GM18909 (cell line): ENCODE data around the gene SIK2.
A peak's percentile ranks its signal among the peaks of the same experiment; 100 is the strongest.

Source experiments
- ATAC-seq: cut with Tn5 transposase; IDR thresholded peaks from one replicate; pipeline ENCODE4 v1.9.1; 2021; ENCODE audit warnings: mild to moderate bottlenecking; ENCODE audit not compliant: unreplicated experiment, poor library complexity

SIK2 gene

DNA sequence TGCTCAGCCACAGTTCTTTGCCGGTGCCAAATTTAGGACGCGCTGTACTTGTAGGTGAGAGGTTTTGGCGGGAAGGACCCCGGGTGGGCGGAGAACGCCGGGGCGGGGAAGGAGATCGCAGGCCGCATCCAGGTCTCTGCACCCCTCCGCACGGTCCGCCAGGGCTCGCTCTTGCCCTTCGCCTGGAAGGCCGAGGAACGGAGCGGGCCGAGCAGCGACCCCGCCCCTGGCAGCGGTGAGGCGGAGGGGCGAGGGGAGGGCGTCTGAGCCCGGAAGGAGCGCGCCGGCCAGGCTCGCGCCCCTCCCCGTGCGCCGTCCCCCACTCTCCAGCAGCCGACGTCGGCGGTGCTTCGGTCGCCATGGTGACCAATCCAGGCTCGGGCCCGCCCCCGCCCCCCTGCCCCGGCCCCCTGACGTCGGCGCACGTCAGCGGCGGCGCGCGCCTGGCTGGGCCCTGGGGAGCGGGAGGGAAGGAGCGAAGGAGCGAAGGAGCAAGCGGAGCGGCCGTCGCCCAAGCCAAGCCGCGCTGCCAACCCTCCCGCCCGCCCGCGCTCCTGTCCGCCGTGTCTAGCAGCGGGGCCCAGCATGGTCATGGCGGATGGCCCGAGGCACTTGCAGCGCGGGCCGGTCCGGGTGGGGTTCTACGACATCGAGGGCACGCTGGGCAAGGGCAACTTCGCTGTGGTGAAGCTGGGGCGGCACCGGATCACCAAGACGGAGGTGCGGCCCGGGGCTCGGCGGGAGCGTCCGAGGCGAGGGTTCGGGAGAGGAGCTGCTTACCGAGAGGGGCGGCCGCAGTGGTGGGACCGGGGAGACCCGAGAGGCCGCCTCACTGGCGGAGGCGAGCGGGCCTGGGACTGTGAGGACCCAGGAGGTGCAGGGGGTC lies at the start of gene SIK2:
Gene SIK2, plus strand, starts transcription at position 471 of the 886 bp plus-strand sequence. Its CDS starts 115 bp downstream, at position 586.
- peak; percentile 89 for ATAC-seq

GRCh38 chr11:111554532-111554931 lies 47.7 kb upstream of the SIK2 start:
- no peak for ATAC-seq

- no peak for ATAC-seq
These were observed 47.0 kb upstream of the SIK2 start for GRCh38 chr11:111555255-111555654.

DNA sequence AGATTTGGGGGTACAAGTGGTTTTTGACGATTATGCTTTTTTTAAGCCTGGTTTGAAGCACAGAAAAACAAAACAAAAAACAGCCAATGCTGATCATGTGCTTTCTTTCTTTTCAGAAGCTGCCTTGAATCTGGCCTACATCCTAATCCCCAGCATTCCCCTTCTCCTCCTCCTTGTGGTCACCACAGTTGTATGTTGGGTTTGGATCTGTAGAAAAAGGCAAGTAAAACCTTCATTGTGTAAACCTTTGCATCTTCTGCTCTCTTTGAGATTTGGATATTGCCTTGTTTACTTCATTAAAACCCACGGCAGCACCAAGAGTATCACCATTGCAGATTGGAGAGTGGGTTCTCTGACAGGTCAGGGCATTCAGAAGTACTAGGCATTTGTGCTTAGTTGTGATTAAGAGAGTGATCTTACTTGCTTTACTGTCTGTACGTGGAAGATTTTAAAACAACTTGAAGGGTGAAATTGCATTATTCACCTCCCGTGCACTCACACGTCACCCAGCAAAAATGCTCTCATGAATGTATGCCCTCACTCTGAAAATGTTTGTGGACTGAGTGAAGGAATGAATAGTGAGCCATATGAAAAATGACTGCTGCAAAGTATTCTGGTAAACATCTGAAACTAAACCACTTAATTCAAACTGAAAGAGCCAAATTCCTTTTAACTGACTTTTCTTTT lies 44.7 kb upstream of the SIK2 start:
- no peak for ATAC-seq

- ATAC-seq, result no peak
These were observed 42.3 kb upstream of the SIK2 start for GRCh38 chr11:111559800-111560464.

DNA sequence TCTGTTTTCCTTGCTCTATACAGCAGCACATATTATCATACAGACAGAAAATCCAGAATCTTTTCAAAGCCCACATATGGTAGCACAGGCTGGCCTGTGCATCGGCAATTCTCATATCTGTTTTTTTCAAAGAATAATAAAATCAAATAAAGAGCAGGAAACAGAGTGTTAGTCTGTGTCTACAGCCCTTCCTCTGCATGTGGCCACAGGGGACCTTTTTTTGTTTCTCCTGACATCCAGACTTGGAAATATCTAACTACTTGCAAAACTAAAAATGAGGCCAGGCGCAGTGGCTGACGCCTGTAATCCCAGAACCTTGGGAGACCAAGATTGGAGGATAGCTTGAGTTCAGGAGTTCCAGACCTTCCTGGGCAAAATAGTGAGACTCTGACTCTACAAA lies 41.4 kb upstream of the SIK2 start:
- no peak for ATAC-seq

DNA sequence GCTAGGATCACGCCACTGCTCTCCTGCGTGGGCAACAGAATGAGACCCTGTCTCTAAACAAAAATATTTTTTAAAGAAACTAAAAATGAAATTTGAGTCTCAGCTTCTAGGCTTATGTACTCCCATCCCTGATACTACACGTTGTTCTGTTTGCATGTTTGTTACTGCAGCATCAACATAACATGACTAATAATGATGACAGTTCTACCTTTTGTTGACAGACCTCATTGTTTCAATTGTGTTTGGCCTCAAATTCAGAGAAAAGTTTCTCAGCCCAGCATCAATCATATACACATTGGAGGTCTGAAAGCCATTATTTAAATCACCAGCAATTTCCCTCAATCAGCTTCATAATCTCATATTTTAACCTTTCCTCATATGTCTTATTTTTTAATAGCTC lies 40.9 kb upstream of the SIK2 start:
- no peak for ATAC-seq

- no peak for ATAC-seq
These were observed 40.4 kb upstream of the SIK2 start for GRCh38 chr11:111561791-111562325.

DNA sequence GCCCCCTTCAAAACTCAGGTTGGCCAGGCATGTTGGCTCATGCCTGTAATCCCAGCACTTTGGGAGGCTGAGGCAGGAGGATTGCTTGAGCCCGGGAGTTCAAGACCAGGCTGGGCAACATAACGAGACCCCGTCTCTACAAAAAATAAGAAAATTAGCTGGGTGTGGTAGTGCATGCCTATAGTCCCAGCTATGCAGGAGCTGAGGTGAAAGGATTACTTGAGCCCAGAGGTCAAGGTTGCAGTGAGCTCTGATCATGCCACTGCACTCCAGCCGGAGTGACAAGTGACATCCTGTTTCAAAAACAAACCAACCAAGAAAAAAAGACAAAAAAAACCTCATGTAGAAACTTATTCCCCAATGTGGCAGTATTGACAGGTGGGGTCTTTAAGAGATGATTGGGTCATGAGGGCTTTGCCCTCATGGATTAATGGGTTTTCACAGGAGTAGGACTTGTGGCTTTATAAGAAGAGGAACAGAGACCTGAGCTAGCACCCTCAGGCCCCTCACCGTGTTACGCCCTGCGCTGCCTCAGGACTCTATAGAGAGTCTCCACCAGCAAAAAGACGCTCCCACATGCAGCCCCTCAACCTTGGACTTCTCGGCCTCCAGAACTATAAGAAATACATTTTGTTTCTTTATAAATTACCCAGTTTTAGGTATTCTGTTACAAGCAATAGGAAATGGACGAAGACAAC lies 39.4 kb upstream of the SIK2 start:
- no peak for ATAC-seq

- ATAC-seq, result no peak
These were observed 37.0 kb upstream of the SIK2 start for GRCh38 chr11:111565114-111565720.

DNA sequence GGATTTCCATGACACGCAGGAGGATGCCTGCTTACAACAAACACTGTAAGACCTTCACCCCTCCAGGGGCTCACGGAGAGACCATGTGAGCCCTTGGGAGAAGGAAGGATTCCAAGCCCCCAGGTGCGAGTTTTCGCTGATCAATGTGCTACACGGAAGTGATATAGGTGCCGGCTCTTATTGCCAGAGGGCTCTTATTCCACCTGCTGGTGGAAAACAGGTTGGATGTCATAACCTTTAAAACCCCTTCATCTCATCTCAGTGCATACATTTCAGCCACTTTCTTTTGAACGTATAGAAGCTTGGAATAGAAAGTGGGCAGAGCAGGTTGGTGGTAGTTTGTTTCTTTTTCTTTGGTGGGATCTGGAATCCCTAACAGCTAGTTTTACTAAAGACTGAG lies 35.9 kb upstream of the SIK2 start:
- no peak for ATAC-seq

DNA sequence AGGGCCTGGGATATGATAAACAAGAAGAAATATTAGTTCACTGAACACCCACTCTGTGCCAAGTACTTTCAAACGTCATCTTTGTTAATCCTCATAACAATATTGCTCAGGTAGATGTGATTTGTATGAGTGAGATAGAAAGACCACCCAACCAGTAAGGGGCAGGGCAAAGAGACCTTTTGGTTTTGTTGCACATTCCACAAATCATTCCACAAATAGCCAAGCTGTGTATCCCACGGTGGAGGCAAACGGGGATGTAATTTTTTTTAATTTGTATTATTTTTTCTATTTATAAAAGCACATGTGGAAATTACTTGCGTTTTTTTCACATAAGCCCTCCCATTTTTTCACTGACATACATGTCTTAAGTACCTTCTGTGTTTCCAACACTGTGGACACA lies 32.8 kb upstream of the SIK2 start:
- ATAC-seq, result no peak

GRCh38 chr11:111570796-111571195 lies 31.5 kb upstream of the SIK2 start:
- ATAC-seq, result no peak

DNA sequence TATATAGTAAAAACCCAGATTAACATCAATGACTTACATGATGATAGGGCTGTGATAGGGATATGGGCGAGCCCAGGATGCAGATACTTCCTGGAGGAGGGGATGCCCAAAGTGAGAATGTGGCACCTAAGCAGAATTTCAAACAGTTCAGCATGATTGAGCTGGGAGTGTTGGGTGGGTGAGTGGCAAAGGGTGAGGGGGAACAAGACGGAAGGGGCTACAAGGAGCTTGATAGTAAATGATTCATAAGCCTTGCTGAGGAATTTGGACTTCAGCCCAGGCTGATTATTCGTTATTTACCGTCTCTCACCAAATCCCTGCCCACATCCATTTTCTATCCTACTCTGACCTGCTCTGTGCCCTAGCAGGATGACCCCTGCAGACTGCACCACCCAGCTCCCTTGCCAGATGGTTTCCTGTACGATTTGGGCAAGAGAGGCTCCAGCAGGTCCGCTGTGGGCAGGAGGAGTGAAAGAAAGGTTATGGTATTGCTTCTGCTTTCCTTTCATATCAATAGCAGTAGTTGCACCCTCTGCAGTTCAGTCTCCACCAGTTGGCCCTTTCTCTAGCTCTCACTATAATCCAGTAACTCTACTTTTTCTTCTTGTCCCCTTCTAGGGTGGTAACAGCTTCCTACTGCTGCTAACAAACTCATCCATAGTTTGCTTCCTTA lies 30.3 kb upstream of the SIK2 start:
- no peak for ATAC-seq

- no peak for ATAC-seq
These were observed 29.7 kb upstream of the SIK2 start for GRCh38 chr11:111572581-111572980.

- ATAC-seq, result no peak
These were observed 28.4 kb upstream of the SIK2 start for GRCh38 chr11:111573821-111574249.

DNA sequence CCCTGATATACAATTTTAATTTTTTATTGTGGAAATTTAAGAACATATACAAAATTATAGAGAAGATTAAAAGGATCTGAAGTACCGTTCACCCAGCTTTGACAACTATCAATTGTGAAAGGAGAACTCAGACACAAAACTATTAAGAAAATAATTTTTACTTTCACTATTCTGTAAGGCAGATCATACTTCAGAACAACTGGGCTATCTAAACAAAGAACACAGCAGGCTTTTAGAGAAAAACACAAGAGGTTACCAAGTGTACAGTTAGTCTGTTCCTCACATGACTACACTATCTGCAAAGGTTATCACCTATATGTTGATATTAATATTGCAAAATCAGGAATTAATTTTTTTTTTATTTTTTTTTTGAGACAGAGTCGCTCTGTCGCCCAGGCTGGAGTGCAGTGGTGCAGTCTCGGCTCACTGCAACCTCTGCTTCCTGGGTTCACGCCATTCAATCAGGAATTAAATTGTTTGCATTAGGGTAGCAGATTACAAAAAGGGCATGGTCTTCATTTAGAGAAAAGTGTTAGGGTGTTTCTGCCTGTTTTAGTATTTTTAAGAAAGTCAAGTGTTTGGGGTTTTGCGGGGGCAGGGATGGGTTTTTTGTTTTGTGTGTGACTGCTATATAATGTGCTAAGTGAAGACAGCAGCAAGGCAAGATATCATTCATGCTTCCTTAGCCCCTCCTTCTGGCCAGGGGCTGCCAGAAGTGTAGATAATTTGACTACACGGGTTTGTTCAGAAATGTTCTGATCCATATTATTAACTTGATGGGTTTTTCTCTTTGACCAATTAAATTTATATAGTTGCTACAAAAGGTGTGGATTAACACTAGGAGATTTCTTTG lies 27.6 kb upstream of the SIK2 start:
- no peak for ATAC-seq

- ATAC-seq, result no peak
These were observed 26.5 kb upstream of the SIK2 start for GRCh38 chr11:111575740-111576139.
